Karpas-422 (cell line): ENCODE data around the gene TBC1D10A. TPM values are rescaled to one million over a fixed set of nuclear protein-coding genes. Genes with fewer than 3 reads are reported as not detected.

ENCODE experiments used
- DNase-seq: peaks from one replicate; pipeline ENCODE4 v3.0.0-alpha.2; 2015
- H2AFZ ChIP-seq: fragments of 200-600 bp; sonication (generic); 2 replicates; pipeline ENCODE4 v1.6.1; 2014; ENCODE audit warnings: antibody characterized with exemption, low read length, mixed read lengths
- H3K27ac ChIP-seq: fragments of 200-600 bp; sonication (generic); 2 replicates; pipeline ENCODE4 v1.5.1; 2014; ENCODE audit warnings: mild to moderate bottlenecking, low read length, moderate library complexity
- H3K27me3 ChIP-seq: fragments of 200-600 bp; sonication (generic); 2 replicates; pipeline ENCODE4 v1.6.1; 2014; ENCODE audit warnings: low read length, mixed read lengths
- H3K36me3 ChIP-seq: fragments of 200-600 bp; sonication (generic); 2 replicates; pipeline ENCODE4 v1.6.1; 2014; ENCODE audit warnings: low read length, mixed read lengths; ENCODE audit not compliant: insufficient read depth
- H3K4me1 ChIP-seq: fragments of 200-600 bp; sonication (generic); 2 replicates; pipeline ENCODE4 v1.6.1; 2014; ENCODE audit warnings: mild to moderate bottlenecking, low read length, mixed read lengths
- H3K4me2 ChIP-seq: fragments of 200-600 bp; sonication (generic); 2 replicates; pipeline ENCODE4 v1.6.1; 2014; ENCODE audit warnings: low read length, low read depth, mild to moderate bottlenecking; ENCODE audit not compliant: poor library complexity, severe bottlenecking
- H3K4me3 ChIP-seq: fragments of 200-600 bp; sonication (generic); 2 replicates; pipeline ENCODE4 v1.5.1; 2014; ENCODE audit warnings: mild to moderate bottlenecking, antibody characterized with exemption, low read length, mixed read lengths
- H3K79me2 ChIP-seq: fragments of 200-600 bp; sonication (generic); 2 replicates; pipeline ENCODE4 v1.6.1; 2014; ENCODE audit warnings: mild to moderate bottlenecking, low read length, mixed read lengths
- H3K9ac ChIP-seq: fragments of 200-600 bp; sonication (generic); 2 replicates; pipeline ENCODE4 v1.6.0; 2014; ENCODE audit warnings: low read length
- H3K9me2 ChIP-seq: fragments of 200-600 bp; sonication (generic), shearing (Covaris generic); replicated peaks from 2 replicates; pipeline ENCODE4 v1.6.0; 2014; ENCODE audit warnings: mild to moderate bottlenecking, low read length, moderate library complexity; ENCODE audit not compliant: insufficient read depth
- H3K9me3 ChIP-seq: fragments of 300-700, 200-600 bp; sonication (generic); 2 replicates; pipeline ENCODE4 v1.6.1; 2014; ENCODE audit warnings: low read length, mixed read lengths
- H4K20me1 ChIP-seq: fragments of 200-600 bp; sonication (generic); 2 replicates; pipeline ENCODE4 v1.6.1; 2014; ENCODE audit warnings: mild to moderate bottlenecking, antibody characterized with exemption, low read length, low read depth; ENCODE audit not compliant: insufficient read depth
- total RNA-seq: library from RNA; depleted of rRNA; stranded (reverse); fragments of >200 nt; shearing (Covaris generic); gene quantifications from 2 replicates; pipeline ENCODE4 v1.2.3, GENCODE V29; 2014; ENCODE audit warnings: low replicate concordance

Gene TBC1D10A
- total RNA-seq, 1 experiment from 2014 or later = 7.6 TPM

GRCh38 chr22:30282616-30283046 is 44.1 kb downstream of the TBC1D10A start:
- Histone ChIP-seq H4K20me1 (peaks cover 4% of the 10 kb centered on the region; the same call in 1 of the 2 replicates), H3K9me3 (no peaks in the 10 kb centered on the region), H3K27ac (no peak overlapping the region), H3K79me2 (no peaks in the 10 kb centered on the region), H3K4me1 (no peaks in the 10 kb centered on the region), H3K9ac (no peak overlapping the region), H2AFZ (no peak overlapping the region), H3K9me2 (no peaks in the 10 kb centered on the region), H3K36me3 (no peaks in the 10 kb centered on the region), H3K4me3 (no peak overlapping the region), H3K4me2 (no peak overlapping the region), H3K27me3 (no peaks in the 10 kb centered on the region)
- DNase-seq = no peak

- Histone ChIP-seq H3K9me3 (no peaks in the 10 kb centered on the region), H3K4me3 (no peak overlapping the region), H3K79me2 (no peaks in the 10 kb centered on the region), H3K4me1 (no peaks in the 10 kb centered on the region), H3K36me3 (no peaks in the 10 kb centered on the region), H3K4me2 (no peak overlapping the region), H2AFZ (no peak overlapping the region), H3K27me3 (no peaks in the 10 kb centered on the region), H3K9me2 (no peaks in the 10 kb centered on the region), H4K20me1 (no peaks in the 10 kb centered on the region), H3K27ac (no peak overlapping the region), H3K9ac (no peak overlapping the region)
- DNase-seq = no peak
Observed at GRCh38 chr22:30280505-30280904, 46.2 kb downstream of the TBC1D10A start.

GRCh38 chr22:30279932-30280331 is 46.8 kb downstream of the TBC1D10A start:
- no peak for DNase-seq
- H3K4me3 ChIP-seq = no peak overlapping the region
- no peaks in the 10 kb centered on the region for H3K36me3 ChIP-seq
- H3K9me2 ChIP-seq = no peaks in the 10 kb centered on the region
- no peak overlapping the region for H2AFZ ChIP-seq
- no peaks in the 10 kb centered on the region for H4K20me1 ChIP-seq
- H3K79me2 ChIP-seq = no peaks in the 10 kb centered on the region
- H3K9me3 ChIP-seq = no peaks in the 10 kb centered on the region
- no peak overlapping the region for H3K4me2 ChIP-seq
- no peaks in the 10 kb centered on the region for H3K27me3 ChIP-seq
- H3K27ac ChIP-seq = no peak overlapping the region
- H3K9ac ChIP-seq = no peak overlapping the region
- no peaks in the 10 kb centered on the region for H3K4me1 ChIP-seq

- H3K27ac ChIP-seq = no peak overlapping the region
- H3K9ac ChIP-seq = no peak overlapping the region
- no peaks in the 10 kb centered on the region for H3K79me2 ChIP-seq
- no peaks in the 10 kb centered on the region for H3K4me1 ChIP-seq
- H4K20me1 ChIP-seq = no peaks in the 10 kb centered on the region
- no peaks in the 10 kb centered on the region for H3K9me2 ChIP-seq
- no peak overlapping the region for H3K4me3 ChIP-seq
- DNase-seq = no peak
- H3K9me3 ChIP-seq = no peaks in the 10 kb centered on the region
- H2AFZ ChIP-seq = no peak overlapping the region
- H3K36me3 ChIP-seq = no peaks in the 10 kb centered on the region
- no peaks in the 10 kb centered on the region for H3K27me3 ChIP-seq
- no peak overlapping the region for H3K4me2 ChIP-seq
Observed at GRCh38 chr22:30279046-30279788, 47.5 kb downstream of the TBC1D10A start.

- H3K4me2 ChIP-seq = no peak overlapping the region
- no peak for DNase-seq
- H3K9ac ChIP-seq = no peak overlapping the region
Observed at GRCh38 chr22:30277547-30278344, 49.0 kb downstream of the TBC1D10A start.

GRCh38 chr22:30276039-30276438 is 50.7 kb downstream of the TBC1D10A start:
- H3K9ac ChIP-seq = no peak overlapping the region
- H3K9me2 ChIP-seq = no peaks in the 10 kb centered on the region
- no peaks in the 10 kb centered on the region for H3K79me2 ChIP-seq
- no peak for DNase-seq
- H3K4me1 ChIP-seq = no peaks in the 10 kb centered on the region
- H4K20me1 ChIP-seq = no peaks in the 10 kb centered on the region
- H3K36me3 ChIP-seq = no peaks in the 10 kb centered on the region
- no peak overlapping the region for H3K4me3 ChIP-seq
- H3K27me3 ChIP-seq = no peaks in the 10 kb centered on the region
- 0 out of 2 replicates have a peak overlapping the region, but pooled peaks have one; percentile 20 for H2AFZ ChIP-seq
- H3K27ac ChIP-seq = no peak overlapping the region
- H3K9me3 ChIP-seq = no peaks in the 10 kb centered on the region
- H3K4me2 ChIP-seq = no peak overlapping the region

More at GRCh38 chr22:30277547-30278344, 49.0 kb downstream of the TBC1D10A start:
- Histone ChIP-seq H3K36me3 (no peaks in the 10 kb centered on the region), H4K20me1 (no peaks in the 10 kb centered on the region), H3K4me3 (no peak overlapping the region), H3K9me3 (no peaks in the 10 kb centered on the region), H3K27me3 (no peaks in the 10 kb centered on the region), H3K27ac (no peak overlapping the region), H2AFZ (no peak overlapping the region), H3K79me2 (no peaks in the 10 kb centered on the region), H3K4me1 (no peaks in the 10 kb centered on the region), H3K9me2 (no peaks in the 10 kb centered on the region)

GRCh38 chr22:30275625-30276024 is 51.1 kb downstream of the TBC1D10A start:
- Histone ChIP-seq H3K4me2 (no peak overlapping the region), H3K9me3 (no peaks in the 10 kb centered on the region), H4K20me1 (no peaks in the 10 kb centered on the region), H3K4me1 (no peaks in the 10 kb centered on the region), H2AFZ (0 out of 2 replicates have a peak overlapping the region, but pooled peaks have one; percentile 20), H3K36me3 (no peaks in the 10 kb centered on the region), H3K9ac (no peak overlapping the region), H3K9me2 (no peaks in the 10 kb centered on the region), H3K79me2 (no peaks in the 10 kb centered on the region), H3K4me3 (no peak overlapping the region), H3K27ac (no peak overlapping the region), H3K27me3 (no peaks in the 10 kb centered on the region)
- no peak for DNase-seq

- Histone ChIP-seq H3K4me3 (no peak overlapping the region), H3K9me3 (no peaks in the 10 kb centered on the region), H3K36me3 (no peaks in the 10 kb centered on the region), H3K9me2 (no peaks in the 10 kb centered on the region), H3K4me2 (no peak overlapping the region), H3K79me2 (no peaks in the 10 kb centered on the region), H3K9ac (no peak overlapping the region), H3K27me3 (no peaks in the 10 kb centered on the region), H3K27ac (no peak overlapping the region), H2AFZ (no peak overlapping the region), H4K20me1 (no peaks in the 10 kb centered on the region), H3K4me1 (no peaks in the 10 kb centered on the region)
- no peak for DNase-seq
Observed at GRCh38 chr22:30274437-30274812, 52.3 kb downstream of the TBC1D10A start.
